Panc1 (cell line): ENCODE data around the gene KPNA5. TPM values are rescaled to one million over a fixed set of nuclear protein-coding genes. Genes with fewer than 3 reads are reported as not detected.

Experiments used
- ATAC-seq: fragments of 200-7000 bp; cut with Tn5 transposase; 2 replicates; pipeline ENCODE4 v1.9.1; 2020; ENCODE audit warnings: mild to moderate bottlenecking, moderate library complexity
- BruUV-seq: library from RNA; stranded (reverse); fragments of 400-500 nt; replicated peaks from 2 replicates; lab custom pipeline; 2021; lab: Mats Ljungman, UMichigan
- CTCF ChIA-PET: fragments of 300-600 bp; sonication (Branson Sonifier 250); formaldehyde crosslinking; loops from one replicate; lab custom pipeline; 2022; ENCODE audit warnings: antibody characterized with exemption; lab: Charles Lee
- POLR2A ChIA-PET: fragments of 300-600 bp; sonication (Branson Sonifier 250); formaldehyde crosslinking; loops from one replicate; lab custom pipeline; 2022; ENCODE audit warnings: antibody characterized with exemption; lab: Charles Lee
- DNase-seq: peaks from one replicate; pipeline ENCODE4 v3.0.0-alpha.2; 2010; ENCODE audit warnings: low read depth, low spot score
- H3K27ac ChIP-seq: 2 replicates; pipeline ENCODE4 v1.5.1; 2011; ENCODE audit warnings: mild to moderate bottlenecking, low read length, inconsistent platforms
- H3K27me3 ChIP-seq: fragments of 200-500 bp; sonication (Bioruptor generic); 2 replicates; pipeline ENCODE4 v1.6.0; 2014; ENCODE audit warnings: low read length, inconsistent platforms; ENCODE audit not compliant: control insufficient read depth, insufficient read depth
- H3K36me3 ChIP-seq: fragments of 200-500 bp; sonication (Bioruptor generic); 2 replicates; pipeline ENCODE4 v1.5.1; 2014; ENCODE audit warnings: inconsistent platforms, mild to moderate bottlenecking, low read length, moderate library complexity; ENCODE audit not compliant: control insufficient read depth, insufficient read depth
- H3K4me1 ChIP-seq: 2 replicates; pipeline ENCODE4 v1.5.1; 2011; ENCODE audit warnings: inconsistent platforms, mild to moderate bottlenecking, low read length, moderate library complexity; ENCODE audit not compliant: control insufficient read depth, insufficient read depth
- H3K4me3 ChIP-seq, 2 experiments: 2 replicates each; pipeline ENCODE4 v1.5.1; 2011 to 2012; ENCODE audit warnings: low read depth in 2 of 2, low read length in 2 of 2, mild to moderate bottlenecking in 2 of 2, inconsistent platforms in 1 of 2, moderate library complexity in 1 of 2
- H3K9me3 ChIP-seq: fragments of 200-500 bp; sonication (Bioruptor generic); 2 replicates; pipeline ENCODE4 v1.5.1; 2014; ENCODE audit warnings: low read depth, mild to moderate bottlenecking, inconsistent platforms, low read length, moderate library complexity; ENCODE audit not compliant: control insufficient read depth, insufficient read depth
- POLR2AphosphoS5 ChIP-seq: IDR thresholded peaks from 2 replicates; pipeline ENCODE4 v1.6.1; 2012; ENCODE audit warnings: mild to moderate bottlenecking, low read depth, low read length, moderate library complexity
- SIN3A ChIP-seq: IDR thresholded peaks from 2 replicates; pipeline ENCODE4 v1.6.1; 2012; ENCODE audit warnings: low read depth, mild to moderate bottlenecking, low read length, moderate library complexity, borderline replicate concordance; ENCODE audit not compliant: insufficient read depth
- TCF7L2 ChIP-seq: IDR thresholded peaks from 2 replicates; pipeline ENCODE4 v1.6.1; 2011; ENCODE audit warnings: mild to moderate bottlenecking, low read depth, low read length, inconsistent platforms
- in situ Hi-C: cut with HindIII; loops from 2 replicates; pipeline ENCODE4 v1.10.0; 2016; ENCODE audit warnings: low sequenced_read_pairs, low pct_unique_long_range_greater_than_20kb
- intact Hi-C: fragments of 100-400 bp; cut with micrococcal nuclease; formaldehyde crosslinking; loops from one replicate; pipeline ENCODE4 v1.10.0; 2022; ENCODE audit not compliant: unreplicated experiment
- total RNA-seq: library from RNA; stranded (reverse); gene quantifications from one replicate; pipeline ENCODE4 v1.2.1, GENCODE V29; 2021; ENCODE audit not compliant: unreplicated experiment
- TF ChIP-seq, protein P1 (sequence below): fragments of 450-650 bp; IDR thresholded peaks from 2 replicates; pipeline ENCODE4 v1.5.1; 2017; ENCODE audit warnings: mild to moderate bottlenecking
- TF ChIP-seq, protein P2 (sequence below), 2 experiments: IDR thresholded peaks; 2 replicates each; pipeline ENCODE4 v1.6.1; 2011 to 2012; ENCODE audit warnings: low read depth in 2 of 2, control low read depth in 1 of 2, low read length in 1 of 2, mild to moderate bottlenecking in 1 of 2, moderate library complexity in 1 of 2; ENCODE audit not compliant: insufficient read depth in 1 of 2

KPNA5 gene
- total RNA-seq, 1 experiment from 2014 or later = 16.2 TPM

GRCh38 chr6:116767715-116768114 is 86.7 kb downstream of the KPNA5 start:
- BruUV-seq = no TSS peak
- H3K27ac ChIP-seq = no peak overlapping the region
- no peaks in the 10 kb centered on the region for H3K4me1 ChIP-seq
- in situ Hi-C loops = no loop called here
- no peak for TF ChIP-seq POLR2AphosphoS5
- no peak for TF ChIP-seq SIN3A
- no peak for TF ChIP-seq TCF7L2
- TF ChIP-seq, protein P1, sequence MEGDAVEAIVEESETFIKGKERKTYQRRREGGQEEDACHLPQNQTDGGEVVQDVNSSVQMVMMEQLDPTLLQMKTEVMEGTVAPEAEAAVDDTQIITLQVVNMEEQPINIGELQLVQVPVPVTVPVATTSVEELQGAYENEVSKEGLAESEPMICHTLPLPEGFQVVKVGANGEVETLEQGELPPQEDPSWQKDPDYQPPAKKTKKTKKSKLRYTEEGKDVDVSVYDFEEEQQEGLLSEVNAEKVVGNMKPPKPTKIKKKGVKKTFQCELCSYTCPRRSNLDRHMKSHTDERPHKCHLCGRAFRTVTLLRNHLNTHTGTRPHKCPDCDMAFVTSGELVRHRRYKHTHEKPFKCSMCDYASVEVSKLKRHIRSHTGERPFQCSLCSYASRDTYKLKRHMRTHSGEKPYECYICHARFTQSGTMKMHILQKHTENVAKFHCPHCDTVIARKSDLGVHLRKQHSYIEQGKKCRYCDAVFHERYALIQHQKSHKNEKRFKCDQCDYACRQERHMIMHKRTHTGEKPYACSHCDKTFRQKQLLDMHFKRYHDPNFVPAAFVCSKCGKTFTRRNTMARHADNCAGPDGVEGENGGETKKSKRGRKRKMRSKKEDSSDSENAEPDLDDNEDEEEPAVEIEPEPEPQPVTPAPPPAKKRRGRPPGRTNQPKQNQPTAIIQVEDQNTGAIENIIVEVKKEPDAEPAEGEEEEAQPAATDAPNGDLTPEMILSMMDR = no peak
- TF ChIP-seq, protein P2, sequence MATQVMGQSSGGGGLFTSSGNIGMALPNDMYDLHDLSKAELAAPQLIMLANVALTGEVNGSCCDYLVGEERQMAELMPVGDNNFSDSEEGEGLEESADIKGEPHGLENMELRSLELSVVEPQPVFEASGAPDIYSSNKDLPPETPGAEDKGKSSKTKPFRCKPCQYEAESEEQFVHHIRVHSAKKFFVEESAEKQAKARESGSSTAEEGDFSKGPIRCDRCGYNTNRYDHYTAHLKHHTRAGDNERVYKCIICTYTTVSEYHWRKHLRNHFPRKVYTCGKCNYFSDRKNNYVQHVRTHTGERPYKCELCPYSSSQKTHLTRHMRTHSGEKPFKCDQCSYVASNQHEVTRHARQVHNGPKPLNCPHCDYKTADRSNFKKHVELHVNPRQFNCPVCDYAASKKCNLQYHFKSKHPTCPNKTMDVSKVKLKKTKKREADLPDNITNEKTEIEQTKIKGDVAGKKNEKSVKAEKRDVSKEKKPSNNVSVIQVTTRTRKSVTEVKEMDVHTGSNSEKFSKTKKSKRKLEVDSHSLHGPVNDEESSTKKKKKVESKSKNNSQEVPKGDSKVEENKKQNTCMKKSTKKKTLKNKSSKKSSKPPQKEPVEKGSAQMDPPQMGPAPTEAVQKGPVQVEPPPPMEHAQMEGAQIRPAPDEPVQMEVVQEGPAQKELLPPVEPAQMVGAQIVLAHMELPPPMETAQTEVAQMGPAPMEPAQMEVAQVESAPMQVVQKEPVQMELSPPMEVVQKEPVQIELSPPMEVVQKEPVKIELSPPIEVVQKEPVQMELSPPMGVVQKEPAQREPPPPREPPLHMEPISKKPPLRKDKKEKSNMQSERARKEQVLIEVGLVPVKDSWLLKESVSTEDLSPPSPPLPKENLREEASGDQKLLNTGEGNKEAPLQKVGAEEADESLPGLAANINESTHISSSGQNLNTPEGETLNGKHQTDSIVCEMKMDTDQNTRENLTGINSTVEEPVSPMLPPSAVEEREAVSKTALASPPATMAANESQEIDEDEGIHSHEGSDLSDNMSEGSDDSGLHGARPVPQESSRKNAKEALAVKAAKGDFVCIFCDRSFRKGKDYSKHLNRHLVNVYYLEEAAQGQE (IDR thresholded peaks at IDR 0.05; ENCODE audit: insufficient read depth in 1 of 2, low read depth in 2 of 2, low read length in 1 of 2) = no peak
- no peaks in the 10 kb centered on the region for H3K9me3 ChIP-seq
- no peaks in the 10 kb centered on the region for H3K36me3 ChIP-seq
- ATAC-seq = no peak
- H3K27me3 ChIP-seq = peaks cover 7% of the 10 kb centered on the region; the same call in 1 of the 2 replicates
- POLR2A ChIA-PET = no interaction called here
- intact Hi-C loops = no loop called here
- CTCF ChIA-PET = interaction anchor here (0.6 to 0.7 kb wide), 2 partner anchors 103 to 570 kb away, joined by 3 to 6 read pairs; no protein-coding TSS in a partner anchor
- no peak overlapping the region for H3K4me3 ChIP-seq
- no peak for DNase-seq

- Histone ChIP-seq H3K4me3 (no peak overlapping the region), H3K36me3 (no peaks in the 10 kb centered on the region), H3K27ac (no peak overlapping the region), H3K27me3 (peaks cover under 1% of the 10 kb centered on the region; the same call in 1 of the 2 replicates), H3K9me3 (no peaks in the 10 kb centered on the region), H3K4me1 (no peaks in the 10 kb centered on the region)
- no TSS peak for BruUV-seq
- DNase-seq (no peak), ATAC-seq (no peak)
- CTCF ChIA-PET = no interaction called here
- intact Hi-C loops (no loop called here), in situ Hi-C loops (no loop called here)
- TF ChIP-seq TCF7L2 (no peak), POLR2AphosphoS5 (no peak), SIN3A (no peak)
- TF ChIP-seq, protein P1 = no peak
- POLR2A ChIA-PET = no interaction called here
These were observed 91.4 kb downstream of the KPNA5 start for GRCh38 chr6:116772450-116772849.
